Endothelial cell (in vitro differentiated cells): Measurements from ENCODE around the gene ELAVL3. TPM values are rescaled to one million over a fixed set of nuclear protein-coding genes. Genes with fewer than 3 reads are reported as not detected.

Experiments used
- DNase-seq: peaks from one replicate; pipeline ENCODE4 v3.0.0; 2021; ENCODE audit warnings: low spot score
- H3K27ac Mint-ChIP-seq: one replicate; pipeline ENCODE4 v1.8.0; 2021; ENCODE audit warnings: mixed read lengths, inconsistent platforms; ENCODE audit not compliant: unreplicated experiment
- H3K27me3 Mint-ChIP-seq: one replicate; pipeline ENCODE4 v1.8.0; 2021; ENCODE audit warnings: mild to moderate bottlenecking, moderate library complexity, mixed read lengths, inconsistent platforms; ENCODE audit not compliant: unreplicated experiment
- H3K36me3 Mint-ChIP-seq: one replicate; pipeline ENCODE4 v1.8.0; 2021; ENCODE audit warnings: mild to moderate bottlenecking, low read depth, mixed read lengths, inconsistent platforms; ENCODE audit not compliant: unreplicated experiment
- H3K4me1 Mint-ChIP-seq: one replicate; pipeline ENCODE4 v1.8.0; 2021; ENCODE audit warnings: mild to moderate bottlenecking, mixed read lengths, inconsistent platforms; ENCODE audit not compliant: unreplicated experiment
- H3K4me3 Mint-ChIP-seq: one replicate; pipeline ENCODE4 v1.8.0; 2021; ENCODE audit warnings: mild to moderate bottlenecking, mixed read lengths, inconsistent platforms; ENCODE audit not compliant: unreplicated experiment
- H3K9me3 Mint-ChIP-seq: one replicate; pipeline ENCODE4 v1.8.0; 2021; ENCODE audit warnings: mixed read lengths, inconsistent platforms; ENCODE audit not compliant: unreplicated experiment
- total RNA-seq: library from RNA; stranded (reverse); fragmentation: NEBNext Ultra II Directional; extraction: Animal tissue kit (Norgen Biotek cat#: 25700); gene quantifications from one replicate; pipeline ENCODE4 v1.2.1, GENCODE V29; 2021; ENCODE audit not compliant: unreplicated experiment
- TF ChIP-seq, protein P1 (sequence below): fragments of 200-600 bp; sonication (generic); IDR thresholded peaks from one replicate; pipeline ENCODE4 v1.5.0; 2021; ENCODE audit warnings: antibody characterized with exemption; ENCODE audit not compliant: unreplicated experiment

Gene ELAVL3
- total RNA-seq, 1 donor from 2014 or later, result 0.54 TPM

DNA sequence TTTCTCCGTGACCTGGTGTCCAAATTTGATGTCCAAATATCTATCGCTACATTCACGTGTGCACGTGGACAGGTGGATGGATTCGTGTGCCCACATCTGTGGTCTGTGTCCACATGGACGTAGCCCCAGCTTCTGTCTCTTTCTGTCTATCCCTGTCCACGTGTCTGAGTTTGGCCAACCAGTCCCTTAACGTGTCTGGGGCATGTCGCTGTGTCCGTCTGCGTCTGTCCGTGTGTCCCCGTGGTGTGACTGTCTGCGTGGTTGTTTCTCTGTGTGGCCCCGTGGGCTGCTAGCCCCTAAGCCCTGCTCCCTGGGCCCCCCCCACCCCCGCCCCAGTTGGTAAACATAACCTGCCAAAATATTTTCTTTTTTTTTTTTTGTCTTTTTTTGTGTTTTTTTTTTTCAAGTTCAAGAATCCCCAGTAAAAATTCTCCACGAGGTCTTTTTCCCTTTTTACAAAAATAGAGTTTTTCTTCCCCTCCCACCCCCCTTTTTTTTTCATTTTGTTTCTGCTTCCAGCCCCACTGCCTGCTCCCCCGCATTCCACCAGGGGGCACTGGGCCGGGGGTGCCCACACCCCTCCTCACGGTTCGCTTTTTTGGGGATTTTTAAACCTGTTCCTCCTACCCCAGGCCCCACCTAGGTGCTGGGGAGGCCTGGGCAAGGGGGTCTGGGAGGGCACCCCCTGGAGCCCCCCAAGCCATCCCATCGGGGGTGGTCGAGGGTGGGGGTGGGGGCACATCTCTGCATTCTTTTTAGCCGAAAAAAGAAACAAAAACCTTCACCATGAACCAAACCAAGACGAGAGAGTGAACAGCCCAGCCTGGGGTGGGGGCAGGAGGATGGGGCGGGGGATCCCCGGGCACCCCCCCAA, 27.1 kb downstream of the ELAVL3 start:
- DNase-seq, result peak; percentile 39
- Mint-ChIP-seq H3K9me3 (no peaks in the 10 kb centered on the region), H3K27ac (no peak overlapping the region), H3K27me3 (no peaks in the 10 kb centered on the region), H3K36me3 (peaks cover 4% of the 10 kb centered on the region), H3K4me1 (peaks cover 2% of the 10 kb centered on the region), H3K4me3 (no peak overlapping the region)
- TF ChIP-seq, protein P1, sequence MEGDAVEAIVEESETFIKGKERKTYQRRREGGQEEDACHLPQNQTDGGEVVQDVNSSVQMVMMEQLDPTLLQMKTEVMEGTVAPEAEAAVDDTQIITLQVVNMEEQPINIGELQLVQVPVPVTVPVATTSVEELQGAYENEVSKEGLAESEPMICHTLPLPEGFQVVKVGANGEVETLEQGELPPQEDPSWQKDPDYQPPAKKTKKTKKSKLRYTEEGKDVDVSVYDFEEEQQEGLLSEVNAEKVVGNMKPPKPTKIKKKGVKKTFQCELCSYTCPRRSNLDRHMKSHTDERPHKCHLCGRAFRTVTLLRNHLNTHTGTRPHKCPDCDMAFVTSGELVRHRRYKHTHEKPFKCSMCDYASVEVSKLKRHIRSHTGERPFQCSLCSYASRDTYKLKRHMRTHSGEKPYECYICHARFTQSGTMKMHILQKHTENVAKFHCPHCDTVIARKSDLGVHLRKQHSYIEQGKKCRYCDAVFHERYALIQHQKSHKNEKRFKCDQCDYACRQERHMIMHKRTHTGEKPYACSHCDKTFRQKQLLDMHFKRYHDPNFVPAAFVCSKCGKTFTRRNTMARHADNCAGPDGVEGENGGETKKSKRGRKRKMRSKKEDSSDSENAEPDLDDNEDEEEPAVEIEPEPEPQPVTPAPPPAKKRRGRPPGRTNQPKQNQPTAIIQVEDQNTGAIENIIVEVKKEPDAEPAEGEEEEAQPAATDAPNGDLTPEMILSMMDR, result peak; percentile 65

DNA sequence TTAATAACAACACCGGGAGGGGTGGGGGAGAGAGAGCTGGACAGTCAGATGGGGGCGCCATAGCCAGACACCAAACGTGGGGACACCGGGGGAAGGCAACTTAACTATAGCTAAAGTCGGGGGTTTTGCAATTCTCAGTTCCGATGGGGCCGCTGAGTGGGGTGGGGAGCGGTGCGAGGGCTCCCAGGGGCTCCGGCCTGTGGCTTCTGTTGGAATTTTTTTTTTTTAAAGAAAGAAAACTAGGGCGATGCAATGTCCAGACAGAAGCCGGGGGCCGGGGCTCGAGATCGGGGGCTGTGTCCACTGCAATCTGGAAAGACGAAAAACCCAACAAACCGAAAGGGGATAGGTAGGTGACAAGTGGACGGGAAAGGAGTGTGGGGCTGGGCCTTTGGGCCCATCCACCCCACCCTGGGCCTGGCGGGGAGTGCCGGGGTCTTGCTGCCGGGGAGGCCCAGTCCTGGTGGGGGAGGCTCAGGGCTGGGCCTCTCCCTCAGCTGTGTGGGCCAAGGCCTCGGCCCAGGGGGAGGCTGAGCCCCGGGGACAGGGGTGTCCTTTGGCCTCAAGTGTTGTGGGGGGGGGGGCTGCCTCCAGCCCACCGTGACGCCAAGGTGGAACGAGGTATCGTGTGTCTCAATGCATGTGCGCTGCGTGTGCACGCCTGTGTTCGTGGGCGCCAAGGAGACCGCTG, 28.1 kb downstream of the ELAVL3 start:
- DNase-seq, result no peak
- no peak overlapping the region for H3K27ac Mint-ChIP-seq
- H3K27me3 Mint-ChIP-seq, result no peaks in the 10 kb centered on the region
- TF ChIP-seq, protein P1, result no peak
- no peaks in the 10 kb centered on the region for H3K9me3 Mint-ChIP-seq
- H3K4me3 Mint-ChIP-seq, result no peak overlapping the region
- H3K4me1 Mint-ChIP-seq, result peaks cover 2% of the 10 kb centered on the region
- H3K36me3 Mint-ChIP-seq, result peaks cover 4% of the 10 kb centered on the region

DNA sequence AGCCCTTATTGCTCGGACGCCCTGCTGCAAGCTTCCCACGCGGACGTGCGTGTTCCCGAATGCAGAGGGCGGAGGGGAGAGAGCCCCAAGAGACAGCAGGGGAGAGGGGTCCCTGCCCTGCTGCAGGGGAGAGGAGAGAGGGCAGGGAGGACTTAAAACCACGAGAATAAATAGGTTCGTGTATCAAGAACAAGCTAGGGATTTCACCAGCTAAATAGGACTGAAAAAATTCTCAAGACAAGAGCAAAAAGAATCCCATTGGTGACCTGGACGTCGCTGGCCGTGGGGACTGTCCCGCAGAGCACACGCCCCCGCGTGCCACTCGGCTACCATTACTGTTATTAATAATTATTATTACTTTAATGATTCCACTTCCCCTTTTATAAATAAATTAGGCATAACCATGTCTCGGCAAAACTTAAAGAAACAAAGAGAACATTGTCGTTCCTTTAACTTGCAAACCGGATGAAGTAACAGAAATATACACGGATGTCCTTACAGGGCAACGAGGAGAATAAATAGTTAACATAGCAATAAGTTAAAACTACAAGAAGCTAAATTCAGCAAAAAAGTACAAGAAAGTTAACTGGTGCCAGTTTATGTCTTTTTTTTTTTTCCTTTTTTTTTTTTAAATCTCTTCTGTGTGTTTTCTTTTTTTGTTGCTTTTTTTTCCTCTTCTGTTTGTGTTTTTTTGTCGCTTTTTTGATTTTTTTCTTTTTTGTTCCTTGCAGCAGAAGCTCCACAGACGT, 28.8 kb downstream of the ELAVL3 start:
- Mint-ChIP-seq H3K4me1 (peaks cover 2% of the 10 kb centered on the region), H3K4me3 (no peak overlapping the region), H3K27ac (no peak overlapping the region), H3K9me3 (no peaks in the 10 kb centered on the region), H3K36me3 (peaks cover 4% of the 10 kb centered on the region), H3K27me3 (no peaks in the 10 kb centered on the region)
- TF ChIP-seq, protein P1, result no peak
- no peak for DNase-seq

DNA sequence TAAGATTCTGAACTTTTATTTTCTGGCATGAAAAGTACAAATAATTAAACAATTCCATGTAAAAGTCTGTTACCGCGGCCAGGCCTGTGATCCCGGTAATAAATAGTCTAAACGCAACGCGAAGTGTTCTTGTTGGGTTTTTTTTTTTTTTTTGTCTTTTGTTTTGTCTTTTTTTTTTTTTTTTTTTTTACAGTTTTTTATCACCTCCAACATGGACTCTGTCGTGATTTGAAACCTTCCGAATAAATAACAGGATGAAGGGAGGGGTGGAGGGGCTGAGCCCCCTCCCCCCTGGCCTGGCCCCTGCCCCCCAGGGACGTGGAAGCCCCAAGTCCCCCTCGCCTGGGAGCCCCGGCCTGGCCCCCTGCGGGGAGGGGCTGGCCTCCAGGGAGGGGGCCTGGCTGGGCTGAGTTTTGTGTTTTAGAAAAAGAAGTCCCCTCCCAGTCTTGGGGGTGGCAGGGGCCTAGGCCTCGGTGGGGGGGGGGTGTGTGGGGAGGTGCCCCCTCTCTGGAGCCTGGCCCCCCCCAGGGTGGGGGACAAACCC, 29.4 kb downstream of the ELAVL3 start:
- no peak overlapping the region for H3K4me3 Mint-ChIP-seq
- H3K27ac Mint-ChIP-seq, result no peak overlapping the region
- no peak for DNase-seq
- TF ChIP-seq, protein P1, result no peak
- no peaks in the 10 kb centered on the region for H3K9me3 Mint-ChIP-seq
- H3K36me3 Mint-ChIP-seq, result peaks cover 4% of the 10 kb centered on the region
- H3K27me3 Mint-ChIP-seq, result peaks cover 2% of the 10 kb centered on the region
- peaks cover 2% of the 10 kb centered on the region for H3K4me1 Mint-ChIP-seq
